Measurements from ENCODE around the gene PURB. TPM values are rescaled to one million over a fixed set of nuclear protein-coding genes. Genes with fewer than 3 reads are reported as not detected.

Gene PURB
- total RNA-seq, 4 donors from 2014 or later: 16.4 to 27.7 (median 21.5) TPM

- Histone ChIP-seq H3K9me3 (no peaks in the 10 kb centered on the region), H3K36me3 (no peaks in the 10 kb centered on the region), H3K27me3 (no peaks in the 10 kb centered on the region), H3K4me1 (peaks cover 0 to 7% (median 3%) of the 10 kb centered on the region in 3 donors), H3K4me3 (no peak overlapping the region), H3K27ac (no peak overlapping the region)
- WGBS, 2 donors: 65 to 67% methylated on average over 6 to 7 of the region's 14 CpGs
- intact Hi-C loops (cut with DNase I): loop anchor here (5.0 to 10.0 kb wide), 2 partner anchors 64 to 337 kb away; partner anchors contain the start of gene TMED4
- TF ChIP-seq POLR2A (IDR thresholded peaks at IDR 0.05) (no peak), CTCF (IDR thresholded peaks at IDR 0.05) (peak; percentile 77 to 91 (median 81))
- DNase-seq: peak; percentile 58
Measured at GRCh38 chr7:44921607-44922350, 36.4 kb upstream of the PURB start.

GRCh38 chr7:44920119-44920518 is 34.8 kb upstream of the PURB start:
- Histone ChIP-seq H3K36me3 (no peaks in the 10 kb centered on the region), H3K27me3 (no peaks in the 10 kb centered on the region), H3K4me3 (no peak overlapping the region), H3K27ac (no peak overlapping the region), H3K4me1 (peaks cover 0 to 7% (median 3%) of the 10 kb centered on the region in 3 donors), H3K9me3 (no peaks in the 10 kb centered on the region)
- TF ChIP-seq CTCF (IDR thresholded peaks at IDR 0.05) (no peak), POLR2A (IDR thresholded peaks at IDR 0.05) (no peak)
- DNase-seq: no peak
- 60 to 70% methylated on average over 3 of the region's 3 CpGs for WGBS, 2 donors
- intact Hi-C loops (cut with DNase I): loop anchor here (5.0 to 10.0 kb wide), 2 partner anchors 63 to 335 kb away; partner anchors contain the start of gene TMED4

- H3K4me3 ChIP-seq: no peak overlapping the region
- intact Hi-C loops (cut with DNase I): no loop called here
- H3K27me3 ChIP-seq: no peaks in the 10 kb centered on the region
- TF ChIP-seq POLR2A (IDR thresholded peaks at IDR 0.05) (no peak), CTCF (IDR thresholded peaks at IDR 0.05) (no peak)
- no peak overlapping the region for H3K27ac ChIP-seq
- H3K4me1 ChIP-seq: peaks cover 0 to 13% (median 5%) of the 10 kb centered on the region in 3 donors
- no peak for DNase-seq
- H3K9me3 ChIP-seq: no peaks in the 10 kb centered on the region
- no peaks in the 10 kb centered on the region for H3K36me3 ChIP-seq
Measured at GRCh38 chr7:44918029-44918428, 32.7 kb upstream of the PURB start.

- 82 to 95% methylated on average over 2 of the region's 2 CpGs for WGBS, 2 donors
- Histone ChIP-seq H3K9me3 (no peaks in the 10 kb centered on the region), H3K27me3 (no peaks in the 10 kb centered on the region), H3K27ac (no peak overlapping the region), H3K4me1 (peaks cover 5 to 19% (median 10%) of the 10 kb centered on the region in 3 donors), H3K4me3 (no peak overlapping the region), H3K36me3 (no peaks in the 10 kb centered on the region)
- TF ChIP-seq POLR2A (IDR thresholded peaks at IDR 0.05) (no peak), CTCF (IDR thresholded peaks at IDR 0.05) (no peak)
- DNase-seq: no peak
- intact Hi-C loops (cut with DNase I): no loop called here
Measured at GRCh38 chr7:44917465-44917864, 32.1 kb upstream of the PURB start.

- WGBS, 2 donors: 61 to 72% methylated on average over 10 of the region's 10 CpGs
- H3K36me3 ChIP-seq: no peaks in the 10 kb centered on the region
- peaks cover 7 to 19% (median 13%) of the 10 kb centered on the region in 3 donors for H3K4me1 ChIP-seq
- no peaks in the 10 kb centered on the region for H3K27me3 ChIP-seq
- DNase-seq: no peak
- no peak overlapping the region for H3K4me3 ChIP-seq
- H3K27ac ChIP-seq: no peak overlapping the region
- intact Hi-C loops (cut with DNase I): no loop called here
- H3K9me3 ChIP-seq: no peaks in the 10 kb centered on the region
- TF ChIP-seq POLR2A (IDR thresholded peaks at IDR 0.05): no peak
- no peak for TF ChIP-seq CTCF (IDR thresholded peaks at IDR 0.05)
Measured at GRCh38 chr7:44914992-44915607, 29.8 kb upstream of the PURB start.

All from esophagus squamous epithelium (tissue), 5 donors.